ES-I3 (cell line): ENCODE data around the gene DCBLD1.

Source experiments
- H3K36me3 ChIP-seq: 2 replicates; pipeline ENCODE4 v1.6.1; 2013; ENCODE audit warnings: mild to moderate bottlenecking, low read length, control low read depth, moderate library complexity; ENCODE audit not compliant: insufficient read depth
- H3K4me1 ChIP-seq: 2 replicates; pipeline ENCODE4 v1.6.1; 2013; ENCODE audit warnings: mild to moderate bottlenecking, control low read depth, low read length; ENCODE audit not compliant: insufficient read depth
- H3K9ac ChIP-seq: 2 replicates; pipeline ENCODE4 v1.6.1; 2013; ENCODE audit warnings: low read depth, mild to moderate bottlenecking, low read length, moderate library complexity
- H3K9me3 ChIP-seq: 2 replicates; pipeline ENCODE4 v1.6.1; 2013; ENCODE audit warnings: mild to moderate bottlenecking, low read length, moderate library complexity; ENCODE audit not compliant: control insufficient read depth, insufficient read depth

DCBLD1 gene

DNA sequence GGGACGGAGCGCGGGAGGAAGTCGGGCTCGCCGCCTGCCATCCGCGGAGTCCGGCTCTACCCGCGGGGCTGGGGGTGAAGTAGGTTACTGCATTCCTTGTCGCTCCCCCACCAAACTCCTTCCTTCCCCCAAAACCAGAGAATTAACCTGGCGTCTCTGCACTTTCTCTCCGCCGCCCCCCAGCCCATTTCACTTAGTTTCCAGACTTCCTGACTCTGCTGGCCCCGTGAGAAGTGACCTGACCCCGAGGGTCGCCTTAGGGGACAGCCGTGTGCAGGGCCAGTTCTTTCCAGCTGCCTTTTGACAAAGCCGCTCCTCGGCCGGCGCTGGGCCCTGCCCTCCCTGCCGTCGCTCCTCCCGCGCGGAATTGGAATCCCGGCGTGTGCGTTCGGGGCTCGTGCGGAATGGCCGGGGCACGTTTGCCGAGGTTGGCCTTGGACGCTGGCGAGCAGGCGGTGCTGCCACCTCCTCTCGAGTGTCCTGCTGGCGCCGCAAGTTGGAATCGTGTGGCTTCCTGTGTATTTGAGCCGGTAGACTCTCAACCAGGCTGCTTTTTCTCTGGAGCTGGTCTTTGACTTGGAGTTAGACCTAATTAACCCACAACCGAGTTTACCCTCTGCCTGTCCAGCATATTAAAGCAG is 650 bp downstream of the DCBLD1 start:
- Histone ChIP-seq H3K4me1 (no peaks in the 10 kb centered on the region; the same call in 1 of the 2 replicates), H3K9me3 (peaks cover 9% of the 10 kb centered on the region; the same call in 1 of the 2 replicates), H3K9ac (peak overlapping the region; percentile 94), H3K36me3 (no peaks in the 10 kb centered on the region)

DNA sequence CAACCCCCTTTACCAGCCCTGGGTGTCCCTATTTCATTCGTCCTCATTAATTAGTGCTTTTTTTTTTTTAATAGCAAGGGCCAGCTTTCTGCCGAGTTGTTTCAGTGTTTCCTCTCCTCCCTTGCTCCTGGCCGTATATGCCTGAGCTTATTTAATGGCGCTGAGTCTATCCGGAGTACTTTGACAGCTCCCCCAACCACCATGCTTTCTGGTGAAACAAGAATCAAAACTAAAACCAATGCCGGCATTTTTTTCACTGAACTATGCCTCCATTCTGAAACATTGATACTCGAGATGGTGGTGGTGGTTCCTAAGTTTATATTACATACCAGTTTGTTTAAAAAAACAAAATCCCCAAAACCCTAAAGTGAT is 1.2 kb downstream of the DCBLD1 start:
- Histone ChIP-seq H3K9me3 (peaks cover 9% of the 10 kb centered on the region; the same call in 1 of the 2 replicates), H3K4me1 (no peaks in the 10 kb centered on the region; the same call in 1 of the 2 replicates), H3K9ac (peak overlapping the region; percentile 94), H3K36me3 (no peaks in the 10 kb centered on the region)

DNA sequence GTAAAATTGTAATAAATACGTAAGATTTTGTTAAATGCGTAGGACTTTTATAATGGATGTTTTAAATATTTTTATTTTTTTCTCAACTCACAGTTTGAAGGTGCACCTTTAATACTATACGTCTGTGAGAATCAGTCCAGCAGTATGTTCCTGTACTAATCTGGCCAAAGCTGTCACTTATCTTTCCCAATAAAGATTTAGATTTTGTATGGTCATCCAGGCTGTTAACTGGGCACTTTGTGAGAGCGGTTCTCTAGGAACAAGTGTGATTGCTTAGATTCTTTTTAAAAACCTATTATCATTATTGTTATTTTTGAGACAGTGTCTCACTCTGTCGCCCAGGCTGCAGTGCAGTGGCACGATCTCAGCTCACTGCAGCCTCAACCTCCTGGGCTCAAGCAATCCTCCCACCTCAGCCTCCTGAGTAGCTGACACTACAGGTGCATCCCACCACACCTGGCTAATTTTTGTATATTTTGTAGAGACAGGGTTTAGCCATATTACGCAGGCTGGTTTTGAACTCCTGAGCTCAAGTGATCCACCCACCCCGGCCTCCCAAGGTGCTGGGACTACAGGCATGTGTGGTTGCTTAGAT is 1.7 kb downstream of the DCBLD1 start:
- peak overlapping the region; percentile 94; the same call in 1 of the 2 replicates for H3K9ac ChIP-seq
- H3K4me1 ChIP-seq = no peaks in the 10 kb centered on the region
- H3K9me3 ChIP-seq = peaks cover 9% of the 10 kb centered on the region; the same call in 1 of the 2 replicates
- no peaks in the 10 kb centered on the region for H3K36me3 ChIP-seq

DNA sequence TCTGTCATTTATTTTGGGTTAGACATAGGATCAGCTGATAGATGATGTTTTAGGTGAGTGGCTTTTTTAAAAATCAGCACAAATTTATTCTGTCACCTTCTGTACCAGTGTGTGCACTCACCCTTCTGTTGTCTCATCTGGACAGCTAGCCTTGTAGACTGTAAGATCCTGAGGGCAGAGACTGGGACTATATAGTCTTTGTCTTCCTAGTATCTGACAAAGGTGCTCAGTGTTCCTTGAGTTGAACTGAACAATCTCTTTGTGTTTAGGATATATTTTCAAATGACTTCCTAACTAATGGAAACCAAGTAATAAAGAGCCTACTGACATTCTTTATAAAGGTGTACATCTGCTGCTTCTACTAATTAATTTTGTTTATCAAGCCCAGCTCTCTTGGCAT is 3.0 kb downstream of the DCBLD1 start:
- Histone ChIP-seq H3K36me3 (no peaks in the 10 kb centered on the region), H3K4me1 (no peaks in the 10 kb centered on the region), H3K9ac (no peak overlapping the region), H3K9me3 (peaks cover 9% of the 10 kb centered on the region; the same call in 1 of the 2 replicates)

DNA sequence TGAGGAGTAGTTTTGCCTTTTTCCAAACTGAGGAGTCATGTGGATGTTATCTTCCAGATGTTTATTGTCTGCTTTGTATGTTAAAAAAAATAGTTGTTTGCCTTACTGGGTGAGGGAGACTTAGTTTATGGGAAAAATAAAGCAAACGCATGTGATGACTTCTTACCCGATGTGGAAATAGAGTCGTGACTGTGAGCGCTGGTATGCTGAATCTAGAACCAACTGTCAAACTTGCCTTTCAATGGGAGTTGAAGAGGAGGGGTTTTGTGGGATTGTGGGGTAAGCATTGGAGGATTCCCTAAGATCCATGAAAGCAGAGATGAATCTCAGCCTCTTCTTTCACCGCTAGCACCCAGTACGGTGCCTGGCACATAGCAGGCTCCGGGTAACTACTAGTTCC is 5.3 kb downstream of the DCBLD1 start:
- H3K4me1 ChIP-seq = no peaks in the 10 kb centered on the region
- no peaks in the 10 kb centered on the region for H3K36me3 ChIP-seq
- no peak overlapping the region for H3K9ac ChIP-seq
- H3K9me3 ChIP-seq = peaks cover 9% of the 10 kb centered on the region; the same call in 1 of the 2 replicates

DNA sequence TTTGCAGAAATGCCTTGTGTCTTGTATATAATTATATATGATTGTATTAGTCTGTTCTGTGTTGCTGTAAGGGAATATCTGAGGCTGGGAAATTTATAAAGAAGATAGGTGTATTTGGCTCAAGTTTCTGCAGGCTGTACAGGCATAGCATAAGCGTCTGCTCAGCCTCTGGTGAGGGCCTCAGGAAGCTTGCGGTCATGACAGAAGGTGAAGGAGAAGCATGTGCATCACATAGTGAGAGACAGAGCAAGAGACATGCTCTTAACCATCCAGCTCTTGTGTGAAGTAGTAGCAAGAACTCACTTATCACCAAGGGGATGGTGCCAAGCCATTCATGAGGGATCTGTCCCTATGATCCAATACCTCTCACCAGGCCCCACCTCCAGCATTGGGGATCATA is 6.5 kb downstream of the DCBLD1 start:
- H3K4me1 ChIP-seq = no peaks in the 10 kb centered on the region
- H3K9me3 ChIP-seq = peaks cover 9% of the 10 kb centered on the region; the same call in 1 of the 2 replicates
- H3K36me3 ChIP-seq = no peaks in the 10 kb centered on the region
- no peak overlapping the region for H3K9ac ChIP-seq

GRCh38 chr6:117491916-117492315 is 9.4 kb downstream of the DCBLD1 start:
- Histone ChIP-seq H3K4me1 (no peaks in the 10 kb centered on the region), H3K9ac (no peak overlapping the region), H3K9me3 (peaks cover 7% of the 10 kb centered on the region; the same call in 1 of the 2 replicates), H3K36me3 (no peaks in the 10 kb centered on the region)

- no peaks in the 10 kb centered on the region for H3K9me3 ChIP-seq
- no peaks in the 10 kb centered on the region for H3K36me3 ChIP-seq
- H3K4me1 ChIP-seq = no peaks in the 10 kb centered on the region
- H3K9ac ChIP-seq = no peak overlapping the region
Measured at GRCh38 chr6:117493470-117493869, 11.0 kb downstream of the DCBLD1 start.

DNA sequence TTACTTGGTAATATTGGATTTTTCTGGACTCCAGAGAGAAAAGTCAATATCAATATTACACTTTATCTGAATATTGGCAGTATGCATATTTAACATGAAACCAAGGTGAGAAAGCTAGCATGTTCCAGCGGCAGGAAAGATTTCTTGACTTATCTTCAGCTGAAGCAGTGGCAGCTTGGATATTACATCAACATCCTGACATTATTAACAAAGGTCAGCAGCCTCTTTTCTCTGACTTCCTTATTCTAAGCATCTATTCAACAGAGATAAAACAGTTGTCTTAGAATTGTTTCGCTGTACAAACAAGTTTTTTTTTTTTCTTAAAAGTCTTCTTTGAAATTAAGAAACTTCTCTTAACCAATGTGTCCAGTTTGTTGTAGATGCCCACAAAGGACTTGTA is 11.8 kb downstream of the DCBLD1 start:
- no peaks in the 10 kb centered on the region for H3K36me3 ChIP-seq
- H3K9me3 ChIP-seq = no peaks in the 10 kb centered on the region
- H3K9ac ChIP-seq = no peak overlapping the region
- no peaks in the 10 kb centered on the region for H3K4me1 ChIP-seq

GRCh38 chr6:117494694-117495318 is 12.3 kb downstream of the DCBLD1 start:
- H3K9me3 ChIP-seq = no peaks in the 10 kb centered on the region
- H3K36me3 ChIP-seq = no peaks in the 10 kb centered on the region
- H3K9ac ChIP-seq = no peak overlapping the region
- H3K4me1 ChIP-seq = no peaks in the 10 kb centered on the region

GRCh38 chr6:117495425-117495824 is 13.0 kb downstream of the DCBLD1 start:
- H3K4me1 ChIP-seq = no peaks in the 10 kb centered on the region

GRCh38 chr6:117495869-117496268 is 13.4 kb downstream of the DCBLD1 start:
- Histone ChIP-seq H3K9ac (no peak overlapping the region), H3K4me1 (no peaks in the 10 kb centered on the region), H3K36me3 (no peaks in the 10 kb centered on the region), H3K9me3 (no peaks in the 10 kb centered on the region)

More at GRCh38 chr6:117495425-117495824, 13.0 kb downstream of the DCBLD1 start:
- H3K9ac ChIP-seq = no peak overlapping the region
- H3K9me3 ChIP-seq = no peaks in the 10 kb centered on the region
- no peaks in the 10 kb centered on the region for H3K36me3 ChIP-seq

DNA sequence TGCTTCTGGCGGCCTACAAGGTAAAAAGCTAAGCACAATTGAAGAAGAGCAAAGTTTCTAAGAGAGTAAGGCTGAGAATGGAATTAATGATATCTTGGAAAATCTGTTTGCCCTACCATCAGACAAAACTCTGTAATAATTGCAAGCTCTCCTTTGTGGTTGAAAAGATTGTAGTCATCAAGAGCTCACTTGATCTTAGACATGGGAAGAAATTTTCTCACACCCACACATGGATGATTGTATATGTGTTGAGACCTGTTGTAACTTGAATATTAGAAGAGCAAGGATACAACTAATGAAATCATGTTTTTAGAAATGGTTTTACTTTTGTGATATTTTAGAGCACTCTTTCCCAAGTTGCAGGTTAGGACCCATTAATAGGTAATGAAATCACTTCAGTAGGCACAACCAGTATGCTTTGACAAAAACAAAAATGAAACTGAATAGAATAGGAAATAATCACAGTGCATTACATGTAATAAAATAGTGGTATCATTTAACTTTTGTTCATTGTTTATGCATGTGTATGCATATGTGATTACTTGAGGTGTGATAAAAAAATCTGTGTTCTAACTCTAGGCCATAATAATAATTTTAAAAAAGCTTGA is 14.0 kb downstream of the DCBLD1 start:
- Histone ChIP-seq H3K9me3 (no peaks in the 10 kb centered on the region), H3K4me1 (no peaks in the 10 kb centered on the region), H3K9ac (no peak overlapping the region), H3K36me3 (no peaks in the 10 kb centered on the region)

GRCh38 chr6:117497237-117497636 is 14.8 kb downstream of the DCBLD1 start:
- Histone ChIP-seq H3K9me3 (no peaks in the 10 kb centered on the region), H3K4me1 (no peaks in the 10 kb centered on the region), H3K9ac (no peak overlapping the region), H3K36me3 (no peaks in the 10 kb centered on the region)
